Stimulated activated naive CD8-positive, alpha-beta T cell treated with anti-CD3 and anti-CD28 coated beads, Interleukin-15, Interleukin-2, amounts not matched to agents 100 ng/mL and 50 ng/mL, for 24 hours (primary cell): Measurements from ENCODE around the gene RIBC2.
"Not testable (repeated sequence)": the region's sequence is repeated elsewhere in the genome, so short reads cannot be mapped to it uniquely, and the experiment has no call there.

ENCODE experiments used
- H3K27ac Mint-ChIP-seq: one replicate; pipeline ENCODE4 v1.8.0; 2021; ENCODE audit warnings: mild to moderate bottlenecking, mixed read lengths
- H3K27me3 Mint-ChIP-seq: one replicate; pipeline ENCODE4 v1.8.0; 2021; ENCODE audit warnings: mixed read lengths
- H3K36me3 Mint-ChIP-seq: one replicate; pipeline ENCODE4 v1.8.0; 2021; ENCODE audit warnings: low read depth, mixed read lengths
- H3K4me1 Mint-ChIP-seq: one replicate; pipeline ENCODE4 v1.8.0; 2021; ENCODE audit warnings: low read depth, mixed read lengths
- H3K4me3 Mint-ChIP-seq: one replicate; pipeline ENCODE4 v1.8.0; 2021; ENCODE audit warnings: mild to moderate bottlenecking, mixed read lengths
- H3K9me3 Mint-ChIP-seq: one replicate; pipeline ENCODE4 v1.8.0; 2021; ENCODE audit warnings: mixed read lengths

Gene RIBC2

DNA sequence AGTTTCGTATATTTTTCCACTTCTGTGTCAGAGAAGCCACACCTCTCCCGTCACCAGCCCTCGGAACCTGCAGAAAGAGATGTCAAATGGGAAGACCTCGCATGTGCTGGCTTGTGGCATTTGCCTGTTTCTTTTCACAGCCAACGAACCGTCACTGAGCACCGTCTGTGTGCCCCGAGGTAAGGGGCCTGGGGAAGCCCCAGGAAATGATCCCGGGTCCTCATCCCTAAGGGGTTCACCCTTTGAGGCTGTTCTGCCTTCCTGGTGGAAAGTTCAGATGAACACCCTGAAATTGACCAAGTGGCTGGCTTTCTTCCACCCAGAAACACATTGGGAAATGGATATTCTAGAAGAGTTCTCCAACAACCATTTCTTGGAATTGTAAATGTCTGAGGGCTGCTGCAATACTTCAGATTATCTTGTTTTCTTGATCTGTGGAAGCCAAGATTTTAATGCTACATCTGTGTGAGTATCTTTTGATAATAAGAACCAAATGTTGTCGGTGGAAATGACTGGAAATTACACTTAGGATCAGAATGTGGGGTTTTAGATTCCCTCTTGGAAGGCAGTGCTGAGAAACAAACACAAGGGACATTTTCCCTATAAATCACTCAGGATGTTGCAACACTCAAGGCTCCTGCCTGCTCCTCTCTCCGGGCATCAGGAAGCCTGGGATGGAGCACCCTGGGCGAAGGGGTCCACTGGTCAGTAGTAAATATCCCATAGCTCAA lies 37.6 kb downstream of the RIBC2 start:
- H3K36me3 Mint-ChIP-seq, result no peaks in the 10 kb centered on the region
- no peaks in the 10 kb centered on the region for H3K4me1 Mint-ChIP-seq
- no peaks in the 10 kb centered on the region for H3K27me3 Mint-ChIP-seq
- no peaks in the 10 kb centered on the region for H3K9me3 Mint-ChIP-seq
- no peak overlapping the region for H3K4me3 Mint-ChIP-seq
- no peak overlapping the region for H3K27ac Mint-ChIP-seq

- Mint-ChIP-seq H3K4me3 (no peak overlapping the region), H3K4me1 (no peaks in the 10 kb centered on the region), H3K9me3 (no peaks in the 10 kb centered on the region), H3K27me3 (no peaks in the 10 kb centered on the region), H3K27ac (no peak overlapping the region), H3K36me3 (no peaks in the 10 kb centered on the region)
These were observed 38.5 kb downstream of the RIBC2 start for GRCh38 chr22:45451972-45452371.

DNA sequence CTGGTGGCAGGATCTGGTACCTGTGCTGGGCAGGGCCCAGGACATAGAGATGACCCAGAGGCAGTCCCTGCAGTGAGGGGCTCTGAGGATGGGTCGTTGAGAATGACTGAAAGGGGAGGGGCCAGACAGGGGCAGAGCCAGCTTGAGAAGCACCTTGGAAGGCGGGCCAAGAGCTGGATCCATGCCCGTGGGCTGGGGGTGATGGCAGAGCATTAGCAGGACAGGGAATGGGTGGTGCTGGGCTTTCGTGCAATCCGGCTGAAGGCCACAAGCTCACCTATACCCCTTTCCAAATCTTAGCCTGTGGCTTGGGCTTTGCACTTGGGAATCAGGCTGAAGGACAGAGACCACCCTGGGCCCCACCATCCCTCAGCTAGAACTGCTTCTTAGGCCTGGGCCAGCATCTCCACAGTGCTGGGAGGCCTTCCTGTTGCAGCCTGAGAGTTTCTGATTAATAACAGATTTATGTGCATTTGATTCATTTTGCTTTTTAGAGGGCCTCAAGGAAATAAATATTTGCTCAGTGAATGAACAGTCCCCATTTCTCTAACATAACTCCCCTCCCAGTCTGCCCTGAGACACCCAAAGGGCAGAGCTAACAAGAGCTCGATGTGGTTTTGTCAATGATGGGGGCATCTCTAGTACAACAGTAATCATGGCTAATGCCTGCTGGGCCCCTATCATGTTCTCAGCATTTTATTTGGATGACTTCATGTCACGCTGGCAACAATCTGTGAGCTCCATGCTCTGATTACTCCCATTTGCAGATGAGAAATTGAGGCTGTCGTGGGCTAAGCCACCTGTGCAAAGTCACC lies 39.3 kb downstream of the RIBC2 start:
- H3K27ac Mint-ChIP-seq, result no peak overlapping the region
- H3K36me3 Mint-ChIP-seq, result no peaks in the 10 kb centered on the region
- H3K4me3 Mint-ChIP-seq, result no peak overlapping the region
- H3K9me3 Mint-ChIP-seq, result no peaks in the 10 kb centered on the region
- no peaks in the 10 kb centered on the region for H3K4me1 Mint-ChIP-seq
- no peaks in the 10 kb centered on the region for H3K27me3 Mint-ChIP-seq

- Mint-ChIP-seq H3K27ac (no peak overlapping the region), H3K9me3 (no peaks in the 10 kb centered on the region), H3K27me3 (no peaks in the 10 kb centered on the region), H3K4me3 (no peak overlapping the region), H3K36me3 (no peaks in the 10 kb centered on the region), H3K4me1 (no peaks in the 10 kb centered on the region)
These were observed 40.3 kb downstream of the RIBC2 start for GRCh38 chr22:45453764-45454163.

GRCh38 chr22:45454275-45454674 lies 40.8 kb downstream of the RIBC2 start:
- H3K4me3 Mint-ChIP-seq, result no peak overlapping the region
- no peaks in the 10 kb centered on the region for H3K36me3 Mint-ChIP-seq
- H3K9me3 Mint-ChIP-seq, result no peaks in the 10 kb centered on the region
- no peaks in the 10 kb centered on the region for H3K27me3 Mint-ChIP-seq
- no peaks in the 10 kb centered on the region for H3K4me1 Mint-ChIP-seq
- H3K27ac Mint-ChIP-seq, result no peak overlapping the region

DNA sequence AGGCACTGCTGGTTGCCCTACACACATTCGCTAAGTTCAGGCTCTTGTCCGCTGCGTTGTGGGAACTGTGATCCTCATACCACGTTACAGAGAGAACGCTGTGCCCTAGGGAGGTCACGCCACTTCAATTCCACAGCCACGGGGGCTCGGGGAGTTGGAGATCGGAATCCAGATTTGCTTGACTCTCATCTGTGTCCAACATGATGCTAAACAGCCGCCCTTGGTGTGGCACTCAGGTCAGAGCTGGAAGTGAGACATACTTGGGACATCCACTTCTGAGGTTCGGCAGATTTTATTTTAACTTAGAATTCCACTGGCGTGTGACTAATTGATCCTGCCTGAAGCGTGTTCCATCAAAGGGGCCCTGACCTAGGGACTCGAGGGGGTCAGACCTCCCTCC lies 41.7 kb downstream of the RIBC2 start:
- Mint-ChIP-seq H3K4me3 (no peak overlapping the region), H3K9me3 (no peaks in the 10 kb centered on the region), H3K4me1 (no peaks in the 10 kb centered on the region), H3K27me3 (no peaks in the 10 kb centered on the region), H3K27ac (no peak overlapping the region), H3K36me3 (no peaks in the 10 kb centered on the region)

DNA sequence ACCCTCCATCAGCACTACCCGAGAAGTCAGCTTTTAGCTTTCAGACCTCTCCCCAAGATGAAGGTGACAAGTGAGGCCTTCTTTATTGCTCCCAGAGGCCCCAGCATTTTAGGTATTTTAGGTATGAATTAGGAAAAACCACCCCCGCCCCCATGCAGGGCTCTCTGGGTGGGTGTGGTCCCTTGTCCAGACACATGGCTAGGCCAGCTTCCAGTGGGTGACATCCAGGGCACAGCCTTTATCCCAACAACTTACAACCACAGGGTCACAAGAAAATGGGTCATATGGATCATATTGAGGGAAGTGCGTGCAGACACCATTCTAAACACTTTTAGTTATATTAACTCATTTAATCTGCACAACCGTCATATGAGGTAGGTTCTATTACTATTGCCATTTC lies 42.1 kb downstream of the RIBC2 start:
- Mint-ChIP-seq H3K36me3 (no peaks in the 10 kb centered on the region), H3K9me3 (no peaks in the 10 kb centered on the region), H3K4me3 (no peak overlapping the region), H3K27ac (no peak overlapping the region), H3K4me1 (no peaks in the 10 kb centered on the region), H3K27me3 (no peaks in the 10 kb centered on the region)

- H3K27ac Mint-ChIP-seq, result no peak overlapping the region
- no peaks in the 10 kb centered on the region for H3K27me3 Mint-ChIP-seq
- no peaks in the 10 kb centered on the region for H3K36me3 Mint-ChIP-seq
- H3K4me1 Mint-ChIP-seq, result no peaks in the 10 kb centered on the region
- no peaks in the 10 kb centered on the region for H3K9me3 Mint-ChIP-seq
- H3K4me3 Mint-ChIP-seq, result no peak overlapping the region
These were observed 43.3 kb downstream of the RIBC2 start for GRCh38 chr22:45456811-45457210.

GRCh38 chr22:45458532-45458931 lies 45.0 kb downstream of the RIBC2 start:
- no peaks in the 10 kb centered on the region for H3K36me3 Mint-ChIP-seq
- H3K4me3 Mint-ChIP-seq, result no peak overlapping the region
- no peaks in the 10 kb centered on the region for H3K9me3 Mint-ChIP-seq
- no peak overlapping the region for H3K27ac Mint-ChIP-seq
- no peaks in the 10 kb centered on the region for H3K27me3 Mint-ChIP-seq
- no peaks in the 10 kb centered on the region for H3K4me1 Mint-ChIP-seq

GRCh38 chr22:45459235-45459634 lies 45.7 kb downstream of the RIBC2 start:
- Mint-ChIP-seq H3K4me3 (no peak overlapping the region), H3K36me3 (no peaks in the 10 kb centered on the region), H3K27ac (no peak overlapping the region)

GRCh38 chr22:45460288-45461109 lies 47.0 kb downstream of the RIBC2 start:
- Mint-ChIP-seq H3K4me3 (no peak overlapping the region), H3K27me3 (peaks cover 8% of the 10 kb centered on the region), H3K27ac (no peak overlapping the region), H3K36me3 (no peaks in the 10 kb centered on the region), H3K9me3 (no peaks in the 10 kb centered on the region), H3K4me1 (no peaks in the 10 kb centered on the region)

More at GRCh38 chr22:45459235-45459634, 45.7 kb downstream of the RIBC2 start:
- Mint-ChIP-seq H3K4me1 (no peaks in the 10 kb centered on the region), H3K27me3 (peaks cover 1% of the 10 kb centered on the region), H3K9me3 (no peaks in the 10 kb centered on the region)

- no peaks in the 10 kb centered on the region for H3K9me3 Mint-ChIP-seq
- peaks cover 10% of the 10 kb centered on the region for H3K27me3 Mint-ChIP-seq
- no peaks in the 10 kb centered on the region for H3K36me3 Mint-ChIP-seq
- no peak overlapping the region for H3K27ac Mint-ChIP-seq
- no peaks in the 10 kb centered on the region for H3K4me1 Mint-ChIP-seq
- no peak overlapping the region for H3K4me3 Mint-ChIP-seq
These were observed 48.7 kb downstream of the RIBC2 start for GRCh38 chr22:45462034-45462655.

GRCh38 chr22:45463691-45464090 lies 50.2 kb downstream of the RIBC2 start:
- not testable (repeated sequence) for H3K36me3 Mint-ChIP-seq, H3K4me1 Mint-ChIP-seq, H3K4me3 Mint-ChIP-seq, H3K9me3 Mint-ChIP-seq, H3K27ac Mint-ChIP-seq
- H3K27me3 Mint-ChIP-seq, result peaks cover 10% of the 10 kb centered on the region

GRCh38 chr22:45465633-45466032 lies 52.1 kb downstream of the RIBC2 start:
- no peaks in the 10 kb centered on the region for H3K36me3 Mint-ChIP-seq
- H3K27ac Mint-ChIP-seq, result no peak overlapping the region
- no peaks in the 10 kb centered on the region for H3K4me1 Mint-ChIP-seq
- H3K27me3 Mint-ChIP-seq, result peaks cover 10% of the 10 kb centered on the region
- no peaks in the 10 kb centered on the region for H3K9me3 Mint-ChIP-seq
- H3K4me3 Mint-ChIP-seq, result no peak overlapping the region

GRCh38 chr22:45468872-45469271 lies 55.4 kb downstream of the RIBC2 start:
- Mint-ChIP-seq H3K27me3 (peaks cover 10% of the 10 kb centered on the region), H3K27ac (no peak overlapping the region), H3K36me3 (no peaks in the 10 kb centered on the region), H3K4me1 (no peaks in the 10 kb centered on the region), H3K4me3 (no peak overlapping the region), H3K9me3 (no peaks in the 10 kb centered on the region)
